Colonic mucosa (tissue), 4 donors: ENCODE measurements around the gene NPPA. TPM values are rescaled to one million over a fixed set of nuclear protein-coding genes. Genes with fewer than 3 reads are reported as not detected.

Experiments
- DNase-seq: peaks from one replicate; pipeline ENCODE4 v3.0.0-alpha.2; 2020
- H3K27ac ChIP-seq: fragments of 200-600 bp; one replicate; pipeline ENCODE4 v1.8.0; 2021
- H3K27me3 ChIP-seq: fragments of 200-600 bp; one replicate; pipeline ENCODE4 v1.8.0; 2021
- H3K36me3 ChIP-seq: fragments of 200-600 bp; one replicate; pipeline ENCODE4 v1.8.0; 2021
- H3K4me1 ChIP-seq: fragments of 200-600 bp; one replicate; pipeline ENCODE4 v1.8.0; 2021; ENCODE audit warnings: mild to moderate bottlenecking
- H3K4me3 ChIP-seq: fragments of 200-600 bp; one replicate; pipeline ENCODE4 v1.8.0; 2021
- H3K9ac ChIP-seq, 2 donors: one replicate each; pipeline ENCODE4 v1.7.0; 2013; ENCODE audit warnings: control low read depth in 2 of 2, low read depth in 2 of 2, low read length in 2 of 2
- H3K9me3 ChIP-seq: fragments of 200-600 bp; one replicate; pipeline ENCODE4 v1.8.0; 2021
- CTCF ChIP-seq: fragments of 200-600 bp; IDR thresholded peaks from one replicate; pipeline ENCODE4 v1.8.0; 2022; ENCODE audit warnings: antibody characterized with exemption, mild to moderate bottlenecking
- intact Hi-C: fragments of 100-400 bp; cut with DNase I; formaldehyde crosslinking; loops from one replicate; pipeline ENCODE4 v1.14.1; 2022
- total RNA-seq, 2 donors: library from RNA; stranded (reverse); fragmentation: NEBNext Ultra II Directional in 1 of 2; extraction: Animal tissue kit (Norgen Biotek cat#: 25700) in 1 of 2; gene quantifications; one replicate each; pipeline ENCODE4 v1.2.1, GENCODE V29; 2021
- donor health status: healthy.
- donor health status: DM: no; HTN: no; CAD: no.
- donor health status: DM: no; HTN: no; CAD: no.

NPPA gene
- total RNA-seq, 2 donors from 2014 or later, result 3.1 TPM; not detected in 1

GRCh38 chr1:11873395-11874257 lies 26.0 kb upstream of the NPPA start:
- intact Hi-C loops, result no loop called here
- Histone ChIP-seq H3K27me3 (no peaks in the 10 kb centered on the region), H3K27ac (no peak overlapping the region), H3K36me3 (no peaks in the 10 kb centered on the region), H3K9ac (no peak overlapping the region), H3K4me3 (no peak overlapping the region), H3K4me1 (no peaks in the 10 kb centered on the region), H3K9me3 (no peaks in the 10 kb centered on the region)
- no peak for DNase-seq
- TF ChIP-seq CTCF, result no peak

- Histone ChIP-seq H3K36me3 (no peaks in the 10 kb centered on the region), H3K27me3 (no peaks in the 10 kb centered on the region), H3K27ac (no peak overlapping the region), H3K9ac (no peak overlapping the region), H3K4me3 (no peak overlapping the region), H3K4me1 (no peaks in the 10 kb centered on the region), H3K9me3 (no peaks in the 10 kb centered on the region)
- intact Hi-C loops, result no loop called here
- no peak for TF ChIP-seq CTCF
- DNase-seq, result no peak
Observed at GRCh38 chr1:11872545-11872944, 25.0 kb upstream of the NPPA start.

GRCh38 chr1:11869650-11870207 lies 22.1 kb upstream of the NPPA start:
- TF ChIP-seq CTCF, result no peak
- Histone ChIP-seq H3K36me3 (no peaks in the 10 kb centered on the region), H3K4me3 (no peak overlapping the region), H3K27ac (no peak overlapping the region), H3K27me3 (no peaks in the 10 kb centered on the region), H3K9ac (no peak overlapping the region), H3K9me3 (no peaks in the 10 kb centered on the region), H3K4me1 (no peaks in the 10 kb centered on the region)
- intact Hi-C loops, result no loop called here
- DNase-seq, result no peak

GRCh38 chr1:11869104-11869503 lies 21.5 kb upstream of the NPPA start:
- Histone ChIP-seq H3K9ac (no peak overlapping the region), H3K27me3 (no peaks in the 10 kb centered on the region), H3K4me1 (no peaks in the 10 kb centered on the region), H3K4me3 (no peak overlapping the region), H3K9me3 (no peaks in the 10 kb centered on the region), H3K27ac (no peak overlapping the region), H3K36me3 (no peaks in the 10 kb centered on the region)
- TF ChIP-seq CTCF, result no peak
- intact Hi-C loops, result no loop called here
- DNase-seq, result no peak

- Histone ChIP-seq H3K9ac (no peak overlapping the region), H3K27ac (no peak overlapping the region), H3K9me3 (no peaks in the 10 kb centered on the region)
Observed at GRCh38 chr1:11868331-11868980, 20.9 kb upstream of the NPPA start.

More at GRCh38 chr1:11868331-11868980, 20.9 kb upstream of the NPPA start:
- Histone ChIP-seq H3K36me3 (no peaks in the 10 kb centered on the region), H3K4me1 (no peaks in the 10 kb centered on the region), H3K27me3 (no peaks in the 10 kb centered on the region), H3K4me3 (no peak overlapping the region)
- no peak for TF ChIP-seq CTCF
- no peak for DNase-seq
- intact Hi-C loops, result no loop called here
